Neural cell (in vitro differentiated cells): ENCODE data around the gene TRIO. TPM values are rescaled to one million over a fixed set of nuclear protein-coding genes. Genes with fewer than 3 reads are reported as not detected.

ENCODE experiments used
- H2AFZ ChIP-seq: fragments of 200-600, 300-800 bp; sonication (generic), shearing (Covaris generic); 2 replicates; pipeline ENCODE4 v1.6.0; 2014; ENCODE audit warnings: low read depth, mild to moderate bottlenecking, antibody characterized with exemption, low read length, moderate library complexity
- H3F3A ChIP-seq: fragments of 200-600 bp; shearing (Covaris generic); 2 replicates; pipeline ENCODE4 v1.6.1; 2016; ENCODE audit warnings: mild to moderate bottlenecking, moderate library complexity, mixed read lengths, antibody characterized with exemption, low read length; ENCODE audit not compliant: insufficient read depth, poor library complexity, severe bottlenecking
- H3K27ac ChIP-seq: fragments of 200-600, 300-800 bp; sonication (generic), shearing (Covaris generic); 2 replicates; pipeline ENCODE4 v1.5.1; 2014; ENCODE audit warnings: mild to moderate bottlenecking, low read length, moderate library complexity
- H3K27me3 ChIP-seq: fragments of 300-800, 200-600 bp; sonication (generic), shearing (Covaris generic); 2 replicates; pipeline ENCODE4 v1.6.0; 2014; ENCODE audit warnings: mild to moderate bottlenecking, low read depth, low read length, moderate library complexity; ENCODE audit not compliant: insufficient read depth
- H3K36me3 ChIP-seq: fragments of 300-800, 200-600 bp; sonication (generic), shearing (Covaris generic); 2 replicates; pipeline ENCODE4 v1.5.1; 2014; ENCODE audit warnings: mild to moderate bottlenecking, antibody characterized with exemption, low read length, moderate library complexity; ENCODE audit not compliant: insufficient read depth
- H3K4me2 ChIP-seq: fragments of 300-800, 200-600 bp; sonication (generic), shearing (Covaris generic); 2 replicates; pipeline ENCODE4 v1.6.0; 2014; ENCODE audit warnings: mild to moderate bottlenecking, low read length
- H3K4me3 ChIP-seq: fragments of 300-800, 200-600 bp; sonication (generic), shearing (Covaris generic); 2 replicates; pipeline ENCODE4 v1.5.1; 2014; ENCODE audit warnings: mild to moderate bottlenecking, low read length, moderate library complexity
- H3K79me2 ChIP-seq: fragments of 200-600 bp; shearing (Covaris generic); replicated peaks from 2 replicates; pipeline ENCODE4 v1.6.0; 2014; ENCODE audit warnings: mild to moderate bottlenecking, low read length, moderate library complexity; ENCODE audit not compliant: insufficient read depth
- H3K9ac ChIP-seq: fragments of 300-800, 200-600 bp; sonication (generic), shearing (Covaris generic); 2 replicates; pipeline ENCODE4 v1.6.1; 2016; ENCODE audit warnings: mild to moderate bottlenecking, low read length, mixed read lengths
- H3K9me2 ChIP-seq: fragments of 200-600 bp; shearing (Covaris generic); 2 replicates; pipeline ENCODE4 v1.6.1; 2016; ENCODE audit warnings: mild to moderate bottlenecking, low read length, mixed read lengths; ENCODE audit not compliant: insufficient read depth
- H3K9me3 ChIP-seq: fragments of 200-600, 300-800 bp; sonication (generic), shearing (Covaris generic); 2 replicates; pipeline ENCODE4 v1.6.1; 2016; ENCODE audit warnings: mild to moderate bottlenecking, mixed run types, low read length, moderate library complexity, mixed read lengths
- H4K20me1 ChIP-seq: fragments of 200-600 bp; shearing (Covaris generic); 2 replicates; pipeline ENCODE4 v1.6.1; 2016; ENCODE audit warnings: mild to moderate bottlenecking, mixed run types; ENCODE audit not compliant: insufficient read depth
- CTCF ChIP-seq: fragments of 450-650 bp; IDR thresholded peaks from 2 replicates; pipeline ENCODE4 v1.5.1; 2014; ENCODE audit warnings: antibody characterized with exemption, mild to moderate bottlenecking, moderate library complexity; ENCODE audit not compliant: poor library complexity, severe bottlenecking
- EP300 ChIP-seq: fragments of 450-650 bp; conservative IDR thresholded peaks from 2 replicates; pipeline ENCODE4 v1.6.1; 2014; ENCODE audit warnings: antibody characterized with exemption, mild to moderate bottlenecking, moderate library complexity; ENCODE audit not compliant: poor library complexity, severe bottlenecking
- EZH2 ChIP-seq: fragments of 200-600, 300-800 bp; shearing (Covaris generic), sonication (generic); IDR thresholded peaks from 2 replicates; pipeline ENCODE4 v1.6.1; 2014; ENCODE audit warnings: antibody characterized with exemption, low read length, borderline replicate concordance, mild to moderate bottlenecking; ENCODE audit not compliant: insufficient read depth, poor library complexity, severe bottlenecking
- MXI1 ChIP-seq: fragments of 450-650 bp; conservative IDR thresholded peaks from 2 replicates; pipeline ENCODE4 v1.6.1; 2014; ENCODE audit warnings: antibody characterized with exemption, mild to moderate bottlenecking; ENCODE audit not compliant: poor library complexity, severe bottlenecking
- POLR2AphosphoS5 ChIP-seq: IDR thresholded peaks from 2 replicates; pipeline ENCODE4 v1.6.1; 2012
- RAD21 ChIP-seq: fragments of 450-650 bp; conservative IDR thresholded peaks from 2 replicates; pipeline ENCODE4 v1.6.1; 2014; ENCODE audit warnings: antibody characterized with exemption, mild to moderate bottlenecking, moderate library complexity
- REST ChIP-seq: IDR thresholded peaks from 2 replicates; pipeline ENCODE4 v1.6.1; 2012; ENCODE audit warnings: borderline replicate concordance
- SMC3 ChIP-seq: fragments of 450-650 bp; conservative IDR thresholded peaks from 2 replicates; pipeline ENCODE4 v1.6.1; 2014; ENCODE audit warnings: antibody characterized with exemption, mild to moderate bottlenecking, moderate library complexity; ENCODE audit not compliant: poor library complexity
- TAF1 ChIP-seq: IDR thresholded peaks from 2 replicates; pipeline ENCODE4 v1.6.1; 2012; ENCODE audit warnings: low read depth
- polyA plus RNA-seq: library from polyadenylated mRNA; depleted of rRNA; stranded (reverse); fragments of >200 nt; gene quantifications from 2 replicates; pipeline ENCODE4 v1.2.3, GENCODE V29; 2014

TRIO gene
- polyA plus RNA-seq, 1 donor from 2014 or later = 168 TPM

- Histone ChIP-seq H3K4me3 (peak overlapping the region; percentile 85), H3K4me2 (peak overlapping the region; percentile 88), H3K9ac (peak overlapping the region; percentile 98), H3K27me3 (no peaks in the 10 kb centered on the region), H3K79me2 (peaks cover 67% of the 10 kb centered on the region), H3K9me2 (no peaks in the 10 kb centered on the region), H3K27ac (peak overlapping the region; percentile 90), H2AFZ (no peak overlapping the region), H4K20me1 (peaks cover 51% of the 10 kb centered on the region), H3K9me3 (no peaks in the 10 kb centered on the region), H3F3A (peaks cover 8% of the 10 kb centered on the region), H3K36me3 (no peaks in the 10 kb centered on the region)
- TF ChIP-seq CTCF = no peak
- no peak for TF ChIP-seq EZH2
- no peak for TF ChIP-seq REST
- no peak for TF ChIP-seq RAD21
- TF ChIP-seq SMC3 = no peak
- no peak for TF ChIP-seq POLR2AphosphoS5
- no peak for TF ChIP-seq EP300
- no peak for TF ChIP-seq TAF1
- no peak for TF ChIP-seq MXI1
These were observed 2.5 kb downstream of the TRIO start for GRCh38 chr5:14145435-14146334.

GRCh38 chr5:14146725-14147124, 3.6 kb downstream of the TRIO start:
- H4K20me1 ChIP-seq = peaks cover 59% of the 10 kb centered on the region
- peak overlapping the region; percentile 17 for H3K4me2 ChIP-seq
- peak overlapping the region; percentile 85 for H3K4me3 ChIP-seq
- H3K27ac ChIP-seq = no peak overlapping the region
- H3K9ac ChIP-seq = peak overlapping the region; percentile 8
- H3K9me2 ChIP-seq = no peaks in the 10 kb centered on the region
- no peaks in the 10 kb centered on the region for H3K27me3 ChIP-seq
- H2AFZ ChIP-seq = no peak overlapping the region
- TF ChIP-seq TAF1 (no peak), REST (no peak), POLR2AphosphoS5 (no peak), EZH2 (no peak), CTCF (no peak), RAD21 (no peak), SMC3 (no peak), EP300 (no peak), MXI1 (no peak)
- H3F3A ChIP-seq = peaks cover 8% of the 10 kb centered on the region
- peaks cover 77% of the 10 kb centered on the region for H3K79me2 ChIP-seq
- H3K36me3 ChIP-seq = no peaks in the 10 kb centered on the region
- no peaks in the 10 kb centered on the region for H3K9me3 ChIP-seq
